Measurements from ENCODE around the gene CCDC24. TPM values are rescaled to one million over a fixed set of nuclear protein-coding genes. Genes with fewer than 3 reads are reported as not detected.
A peak's percentile ranks its signal among the peaks of the same experiment; 100 is the strongest.

CCDC24 gene
- total RNA-seq, 3 donors from 2014 or later (not counting 1 experiment from before 2014, with no cell fraction given), result 3.8 to 5.2 (median 3.9) TPM

DNA sequence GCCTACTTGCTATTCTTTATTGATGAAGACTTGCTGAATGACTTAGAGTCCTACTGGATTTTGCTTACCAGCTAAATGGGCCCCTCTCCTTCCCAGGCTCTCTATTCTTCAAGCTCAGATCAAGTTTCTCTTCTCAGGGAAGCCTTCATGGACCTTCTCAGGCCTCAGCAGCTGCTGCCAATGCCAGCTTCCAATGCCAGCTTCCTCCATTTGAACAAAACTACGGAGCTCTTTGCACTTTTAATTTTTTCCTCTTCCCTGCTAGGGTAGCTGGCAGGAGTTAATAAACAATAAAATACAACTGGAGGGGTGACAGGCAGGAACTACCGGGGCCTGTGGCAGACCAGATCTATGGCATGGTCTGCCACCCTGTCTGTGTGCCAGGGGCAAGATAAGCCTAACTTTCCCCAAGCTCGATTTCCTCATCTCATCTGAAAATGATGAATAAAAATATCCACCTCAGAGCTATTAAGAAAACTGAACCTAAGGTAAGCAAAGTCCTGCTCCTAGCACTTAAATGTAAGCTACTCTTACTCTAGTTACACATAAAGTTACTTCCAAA, 45.6 kb upstream of the CCDC24 start:
- Mint-ChIP-seq H3K27ac (peak overlapping the region; percentile 88 to 98), H3K36me3 (no peaks in the 10 kb centered on the region), H3K9me3 (no peaks in the 10 kb centered on the region), H3K4me1 (peaks cover 30 to 57% of the 10 kb centered on the region in 2 donors), H3K27me3 (ENCODE audit: low read depth in 2 of 2) (no peaks in the 10 kb centered on the region), H3K4me3 (peak overlapping the region; percentile 91)
- no peaks in the 10 kb centered on the region for H3K9me3 ChIP-seq (ENCODE audit: control insufficient read depth, insufficient read depth, low read length)
- H3K27ac ChIP-seq (ENCODE audit: low read length), result peak overlapping the region; percentile 95
- no peak for ATAC-seq
- intact Hi-C loops (cut with micrococcal nuclease), result loop anchor here (1.0 kb wide), 2 partner anchors 24 to 29 kb away; partner anchors contain the start of gene ATP6V0B
- WGBS (ENCODE audit: insufficient coverage), result 6% methylated on average over 3 of the region's 3 CpGs
- peaks cover 33% of the 10 kb centered on the region for H3K4me1 ChIP-seq (ENCODE audit: control insufficient read depth, insufficient read depth, low read length)
- peaks cover 2% of the 10 kb centered on the region for H3K36me3 ChIP-seq (ENCODE audit: control insufficient read depth, insufficient read depth, low read length)
- H3K4me3 ChIP-seq (ENCODE audit: low read length), result peak overlapping the region; percentile 54
- H3K27me3 ChIP-seq (ENCODE audit: control insufficient read depth, insufficient read depth, low read length), result no peaks in the 10 kb centered on the region
- no peak for TF ChIP-seq CTCF (IDR thresholded peaks at IDR 0.05)
- no peak for DNase-seq

GRCh38 chr1:43946236-43947060, 45.0 kb upstream of the CCDC24 start, which contains the start of gene IPO13:
Gene IPO13, plus strand, starts transcription at chr1:43946950. Its CDS starts 651 bp downstream, at chr1:43947601.
- WGBS (ENCODE audit: insufficient coverage), result under 1% methylated on average over 74 of the region's 74 CpGs
- peak; percentile 95 to 97 for DNase-seq
- H3K4me3 ChIP-seq (ENCODE audit: low read length), result peak within 1 kb of the TSS; percentile 54
- Mint-ChIP-seq H3K36me3 (no peaks in the 10 kb centered on the region), H3K4me3 (peak within 1 kb of the TSS; percentile 91), H3K4me1 (peaks cover 35 to 64% of the 10 kb centered on the region in 2 donors), H3K27me3 (ENCODE audit: low read depth in 2 of 2) (no peaks in the 10 kb centered on the region), H3K9me3 (no peaks in the 10 kb centered on the region), H3K27ac (peak within 1 kb of the TSS; percentile 88 to 98)
- peaks cover 2% of the 10 kb centered on the region for H3K36me3 ChIP-seq (ENCODE audit: control insufficient read depth, insufficient read depth, low read length)
- ATAC-seq, result peak; percentile 94 to 99 (median 96)
- H3K27me3 ChIP-seq (ENCODE audit: control insufficient read depth, insufficient read depth, low read length), result no peaks in the 10 kb centered on the region
- peak within 1 kb of the TSS; percentile 95 for H3K27ac ChIP-seq (ENCODE audit: low read length)
- intact Hi-C loops (cut with micrococcal nuclease), result loop anchor here (1.0 kb wide), 2 partner anchors 23 to 28 kb away; partner anchors contain the start of gene ATP6V0B
- TF ChIP-seq CTCF (IDR thresholded peaks at IDR 0.05), result peak; percentile 57
- no peaks in the 10 kb centered on the region for H3K9me3 ChIP-seq (ENCODE audit: control insufficient read depth, insufficient read depth, low read length)
- peaks cover 33% of the 10 kb centered on the region for H3K4me1 ChIP-seq (ENCODE audit: control insufficient read depth, insufficient read depth, low read length)

DNA sequence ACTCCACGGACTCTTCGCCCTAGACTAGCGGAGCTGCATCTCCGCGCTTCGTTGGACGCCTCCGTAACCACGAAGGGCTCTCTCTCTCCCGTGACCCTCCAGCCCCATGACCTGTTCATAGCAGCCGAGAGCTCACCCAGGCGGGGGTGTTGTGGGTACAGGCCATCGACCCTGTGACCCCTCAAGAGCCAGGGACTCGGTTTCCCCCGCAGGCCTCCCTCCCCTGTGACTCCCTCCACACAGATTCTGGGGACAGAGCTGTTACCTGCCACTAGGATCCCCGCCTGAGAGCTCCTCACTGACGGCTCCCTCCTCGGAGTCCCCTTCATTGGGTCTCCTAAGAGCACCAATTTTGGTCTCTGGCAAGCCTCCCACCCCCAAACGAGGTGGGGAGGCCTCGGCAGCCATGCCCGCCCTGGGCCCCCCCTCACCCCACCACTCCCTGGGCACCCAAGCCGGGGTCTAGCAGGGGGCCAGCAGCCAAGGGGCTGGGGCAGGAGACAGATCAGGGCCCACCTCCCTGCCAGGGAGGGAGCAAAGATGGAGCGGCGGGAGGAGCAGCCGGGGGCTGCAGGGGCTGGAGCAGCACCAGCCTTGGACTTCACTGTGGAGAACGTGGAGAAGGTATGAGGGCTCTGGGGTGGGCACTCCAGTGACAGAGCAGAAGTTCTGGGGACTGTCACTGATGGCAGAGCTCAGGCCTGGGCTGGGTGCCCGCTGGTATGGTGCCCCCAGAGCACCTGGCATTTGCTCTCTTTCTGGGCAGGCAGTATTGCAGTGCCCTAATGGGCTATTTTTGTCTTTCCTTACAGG, 44.1 kb upstream of the CCDC24 start:
- peaks cover 2% of the 10 kb centered on the region for H3K36me3 ChIP-seq (ENCODE audit: control insufficient read depth, insufficient read depth, low read length)
- Mint-ChIP-seq H3K9me3 (no peaks in the 10 kb centered on the region), H3K4me3 (peak overlapping the region; percentile 91), H3K36me3 (no peaks in the 10 kb centered on the region), H3K27ac (peak overlapping the region; percentile 88 to 98), H3K27me3 (ENCODE audit: low read depth in 2 of 2) (no peaks in the 10 kb centered on the region), H3K4me1 (peaks cover 35 to 65% of the 10 kb centered on the region in 2 donors)
- H3K4me3 ChIP-seq (ENCODE audit: low read length), result peak overlapping the region; percentile 54
- WGBS (ENCODE audit: insufficient coverage), result 12% methylated on average over 26 of the region's 27 CpGs
- no peaks in the 10 kb centered on the region for H3K9me3 ChIP-seq (ENCODE audit: control insufficient read depth, insufficient read depth, low read length)
- ATAC-seq (no peak), DNase-seq (no peak)
- intact Hi-C loops (cut with micrococcal nuclease), result no loop called here
- no peaks in the 10 kb centered on the region for H3K27me3 ChIP-seq (ENCODE audit: control insufficient read depth, insufficient read depth, low read length)
- H3K4me1 ChIP-seq (ENCODE audit: control insufficient read depth, insufficient read depth, low read length), result peaks cover 33% of the 10 kb centered on the region
- no peak for TF ChIP-seq CTCF (IDR thresholded peaks at IDR 0.05)
- H3K27ac ChIP-seq (ENCODE audit: low read length), result peak overlapping the region; percentile 95
